Rectal smooth muscle tissue (tissue), 1 donor: ENCODE measurements around the gene COX6B2.

Experiments
- H3K27ac ChIP-seq: one replicate; pipeline ENCODE4 v1.7.0; 2013; ENCODE audit warnings: low read depth, low read length, inconsistent platforms
- H3K27me3 ChIP-seq: one replicate; pipeline ENCODE4 v1.7.0; 2013; ENCODE audit warnings: low read length; ENCODE audit not compliant: control insufficient read depth, insufficient read depth
- H3K36me3 ChIP-seq: one replicate; pipeline ENCODE4 v1.7.0; 2013; ENCODE audit warnings: low read length; ENCODE audit not compliant: control insufficient read depth, insufficient read depth
- H3K4me1 ChIP-seq: one replicate; pipeline ENCODE4 v1.7.0; 2013; ENCODE audit warnings: low read length; ENCODE audit not compliant: control insufficient read depth, insufficient read depth
- H3K4me3 ChIP-seq: one replicate; pipeline ENCODE4 v1.7.0; 2013; ENCODE audit warnings: low read length
- H3K9ac ChIP-seq: one replicate; pipeline ENCODE4 v1.7.0; 2013; ENCODE audit warnings: low read length

Gene COX6B2

GRCh38 chr19:55350620-55351315, 3.8 kb downstream of the COX6B2 start:
- no peaks in the 10 kb centered on the region for H3K36me3 ChIP-seq
- H3K27me3 ChIP-seq, result peaks cover 24% of the 10 kb centered on the region
- H3K4me1 ChIP-seq, result peaks cover 3% of the 10 kb centered on the region
- H3K27ac ChIP-seq, result no peak overlapping the region
- H3K9ac ChIP-seq, result no peak overlapping the region
- no peak overlapping the region for H3K4me3 ChIP-seq

DNA sequence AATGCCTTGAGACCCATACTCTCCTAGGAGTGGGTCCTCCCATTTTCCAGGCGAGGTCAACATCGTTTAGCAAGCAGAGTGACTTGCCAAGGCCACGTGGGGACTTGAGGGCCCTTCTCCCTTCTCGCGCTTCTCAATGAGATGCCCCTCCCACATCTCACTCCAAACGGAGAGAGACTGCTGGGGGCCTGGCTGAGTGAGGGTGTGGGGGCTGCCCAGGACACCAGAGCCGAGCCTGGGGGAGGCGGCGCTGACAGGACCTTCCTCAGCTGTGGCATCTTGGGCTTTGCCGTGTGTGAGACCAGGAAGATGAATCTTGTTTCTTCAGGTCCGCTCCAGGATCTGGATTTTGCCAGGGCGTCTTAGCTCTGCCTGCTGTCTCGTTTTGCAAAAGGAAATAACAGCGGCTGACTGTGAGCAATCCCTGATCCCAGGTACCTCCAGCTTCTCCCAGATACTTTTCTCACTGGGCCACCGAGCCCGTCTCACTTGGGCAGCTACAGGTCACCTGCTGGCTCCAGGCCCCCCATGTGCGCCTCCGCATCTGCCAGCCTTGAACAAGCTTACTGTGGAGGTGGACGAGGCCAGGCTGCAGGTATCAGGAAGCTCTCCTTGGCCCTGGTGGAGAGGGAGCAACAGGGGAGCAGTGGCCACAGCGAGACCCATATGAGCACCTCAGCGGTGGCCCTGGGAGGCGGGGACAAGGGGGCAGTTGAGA, 6.0 kb downstream of the COX6B2 start:
- H3K36me3 ChIP-seq, result peaks cover 2% of the 10 kb centered on the region
- H3K27ac ChIP-seq, result no peak overlapping the region
- peaks cover 21% of the 10 kb centered on the region for H3K27me3 ChIP-seq
- H3K4me1 ChIP-seq, result peaks cover 3% of the 10 kb centered on the region
- H3K4me3 ChIP-seq, result no peak overlapping the region
- H3K9ac ChIP-seq, result no peak overlapping the region

DNA sequence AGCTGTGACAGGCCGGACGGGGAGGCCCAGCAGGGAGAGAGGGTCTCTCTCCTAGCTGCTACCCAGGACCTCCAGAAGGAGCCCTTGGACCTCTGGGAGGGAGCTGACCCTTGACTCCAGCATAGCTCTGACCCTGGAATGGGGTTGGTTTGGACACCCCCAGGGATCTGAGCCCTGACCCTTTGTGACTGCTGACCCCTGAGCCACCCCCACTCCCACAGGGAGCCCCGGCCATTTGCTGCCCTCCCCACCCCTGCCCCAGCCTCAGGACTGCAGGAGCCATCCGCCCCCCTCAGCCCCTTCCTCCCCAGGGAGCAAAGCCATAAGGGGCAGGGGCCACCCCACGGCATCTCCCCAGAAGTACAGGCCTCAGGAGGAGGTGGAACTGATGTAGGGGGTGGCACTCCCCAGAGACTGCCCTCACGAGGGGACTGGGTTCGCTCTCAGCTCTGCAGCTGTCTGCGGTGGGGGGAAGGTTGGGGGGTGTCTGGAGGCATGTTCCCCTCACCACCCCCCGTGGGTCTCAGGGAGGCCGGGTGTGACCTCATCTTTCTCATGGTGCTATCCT, 7.0 kb downstream of the COX6B2 start:
- no peak overlapping the region for H3K4me3 ChIP-seq
- H3K27me3 ChIP-seq, result peaks cover 12% of the 10 kb centered on the region
- H3K27ac ChIP-seq, result no peak overlapping the region
- H3K36me3 ChIP-seq, result peaks cover 10% of the 10 kb centered on the region
- H3K9ac ChIP-seq, result no peak overlapping the region
- no peaks in the 10 kb centered on the region for H3K4me1 ChIP-seq

DNA sequence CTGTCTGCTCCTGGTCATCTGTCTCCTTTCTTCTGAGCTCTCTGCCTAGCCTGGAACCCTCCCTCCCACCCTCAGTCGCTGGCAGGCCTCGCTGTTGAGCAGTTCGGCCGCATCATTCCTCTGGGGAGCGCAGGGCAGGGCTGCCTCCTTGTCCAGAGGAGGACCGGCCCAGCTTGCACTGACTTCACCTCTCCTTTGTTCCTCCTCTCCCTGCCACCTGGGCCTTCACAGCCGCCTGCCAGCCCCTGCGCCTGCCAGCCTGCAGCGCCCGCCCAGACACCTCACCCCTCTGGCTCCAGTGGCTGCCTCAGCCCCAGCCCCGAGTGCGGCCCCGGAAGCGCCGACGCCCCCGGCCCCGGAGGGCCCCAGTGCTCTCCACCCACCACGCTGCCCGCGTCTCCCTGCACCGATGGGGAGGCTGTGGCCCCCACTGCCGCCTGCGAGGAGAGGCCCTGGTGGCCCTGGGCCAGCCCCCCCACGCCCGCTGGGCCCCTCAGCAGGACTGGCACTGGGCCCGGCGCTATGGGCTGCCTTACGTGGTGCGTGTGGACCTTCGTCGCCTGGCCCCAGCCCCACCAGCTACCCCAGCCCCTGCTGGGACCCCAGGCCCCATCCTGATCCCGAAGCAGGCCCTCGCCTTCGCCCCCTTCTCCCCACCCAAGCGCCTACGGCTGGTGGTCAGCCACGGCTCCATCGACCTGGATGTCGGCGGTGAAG, 7.6 kb downstream of the COX6B2 start:
- H3K27ac ChIP-seq, result no peak overlapping the region
- no peaks in the 10 kb centered on the region for H3K4me1 ChIP-seq
- H3K9ac ChIP-seq, result no peak overlapping the region
- peaks cover 5% of the 10 kb centered on the region for H3K27me3 ChIP-seq
- H3K4me3 ChIP-seq, result no peak overlapping the region
- H3K36me3 ChIP-seq, result peaks cover 10% of the 10 kb centered on the region

DNA sequence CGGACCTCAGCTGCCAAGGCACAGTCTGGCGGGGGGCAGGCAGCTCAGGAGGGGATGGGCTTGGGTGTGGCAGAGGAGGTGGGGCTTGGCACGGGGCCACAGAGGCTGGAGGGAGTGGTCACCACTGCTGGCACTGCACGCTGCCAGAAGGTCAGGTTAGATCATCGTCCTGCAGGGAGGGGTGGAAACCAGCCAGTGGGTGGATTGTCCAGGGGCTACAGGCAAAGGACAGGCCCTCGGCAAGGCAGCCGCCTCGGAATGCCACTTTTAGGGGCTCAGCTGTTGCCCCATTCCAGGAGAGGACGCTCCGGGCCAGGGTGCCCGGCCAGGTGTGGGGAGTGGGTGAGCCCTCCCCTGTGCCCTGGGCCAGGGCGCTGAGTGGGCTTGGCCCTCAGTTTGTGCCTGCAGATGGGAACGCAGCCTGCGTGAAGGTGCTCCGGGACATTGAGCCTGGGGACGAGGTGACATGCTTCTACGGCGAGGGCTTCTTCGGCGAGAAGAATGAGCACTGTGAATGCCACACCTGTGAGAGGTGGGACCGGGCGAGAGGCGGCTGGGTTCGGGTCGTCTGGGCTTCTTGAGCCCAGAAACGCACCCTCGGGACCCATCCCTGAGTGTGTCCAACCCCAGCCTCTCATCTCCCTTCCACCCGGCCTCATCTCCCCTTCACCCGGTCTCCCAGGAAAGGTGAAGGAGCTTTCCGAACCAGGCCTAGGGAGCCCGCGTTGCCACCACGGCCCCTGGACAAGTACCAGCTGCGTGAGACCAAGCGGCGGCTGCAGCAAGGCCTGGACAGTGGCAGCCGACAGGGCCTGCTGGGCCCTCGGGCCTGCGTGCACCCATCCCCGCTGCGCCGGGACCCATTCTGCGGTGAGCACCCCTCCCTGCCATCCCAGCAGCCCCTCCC, 8.4 kb downstream of the COX6B2 start:
- Histone ChIP-seq H3K9ac (no peak overlapping the region), H3K27me3 (peaks cover 3% of the 10 kb centered on the region), H3K4me3 (no peak overlapping the region), H3K4me1 (no peaks in the 10 kb centered on the region), H3K27ac (no peak overlapping the region), H3K36me3 (peaks cover 10% of the 10 kb centered on the region)

- Histone ChIP-seq H3K4me1 (no peaks in the 10 kb centered on the region), H3K36me3 (peaks cover 10% of the 10 kb centered on the region), H3K27me3 (no peaks in the 10 kb centered on the region), H3K27ac (no peak overlapping the region), H3K9ac (no peak overlapping the region), H3K4me3 (no peak overlapping the region)
These were observed 9.3 kb downstream of the COX6B2 start for GRCh38 chr19:55345101-55345817.

- Histone ChIP-seq H3K27ac (no peak overlapping the region), H3K4me3 (no peak overlapping the region), H3K4me1 (no peaks in the 10 kb centered on the region), H3K9ac (no peak overlapping the region), H3K36me3 (peaks cover 10% of the 10 kb centered on the region), H3K27me3 (no peaks in the 10 kb centered on the region)
These were observed 10.1 kb downstream of the COX6B2 start for GRCh38 chr19:55344444-55344843.

GRCh38 chr19:55341595-55342531, 12.7 kb downstream of the COX6B2 start:
- no peak overlapping the region for H3K4me3 ChIP-seq
- no peak overlapping the region for H3K9ac ChIP-seq
- H3K36me3 ChIP-seq, result peaks cover 10% of the 10 kb centered on the region
- H3K27ac ChIP-seq, result no peak overlapping the region
- H3K4me1 ChIP-seq, result peaks cover 2% of the 10 kb centered on the region
- H3K27me3 ChIP-seq, result no peaks in the 10 kb centered on the region

GRCh38 chr19:55341171-55341588, 13.3 kb downstream of the COX6B2 start:
- H3K27me3 ChIP-seq, result no peaks in the 10 kb centered on the region
- H3K4me1 ChIP-seq, result peaks cover 2% of the 10 kb centered on the region
- H3K4me3 ChIP-seq, result peak overlapping the region; percentile 92
- H3K27ac ChIP-seq, result no peak overlapping the region
- peaks cover 10% of the 10 kb centered on the region for H3K36me3 ChIP-seq
- no peak overlapping the region for H3K9ac ChIP-seq

- Histone ChIP-seq H3K36me3 (peaks cover 10% of the 10 kb centered on the region), H3K27me3 (no peaks in the 10 kb centered on the region), H3K27ac (no peak overlapping the region)
These were observed 13.8 kb downstream of the COX6B2 start for GRCh38 chr19:55340784-55341147.

More at GRCh38 chr19:55340784-55341147, 13.8 kb downstream of the COX6B2 start:
- Histone ChIP-seq H3K9ac (peak overlapping the region; percentile 96), H3K4me3 (peak overlapping the region; percentile 92), H3K4me1 (peaks cover 2% of the 10 kb centered on the region)
